ENCODE results near the gene SPATC1L.

Gene SPATC1L

GRCh38 chr21:46153247-46154154, 30.8 kb downstream of the SPATC1L start:
- H3K9ac ChIP-seq: no peak overlapping the region
- no peak overlapping the region for H3K4me3 ChIP-seq (ENCODE audit: low read depth, low read length)
- H3K27ac ChIP-seq: no peak overlapping the region

GRCh38 chr21:46152927-46153246, 31.4 kb downstream of the SPATC1L start:
- Histone ChIP-seq H3K4me1 (no peaks in the 10 kb centered on the region), H3K9ac (no peak overlapping the region)

More at GRCh38 chr21:46153247-46154154, 30.8 kb downstream of the SPATC1L start:
- H3K36me3 ChIP-seq (ENCODE audit: control insufficient read depth, insufficient read depth, low read length): no peaks in the 10 kb centered on the region
- no peaks in the 10 kb centered on the region for H3K4me1 ChIP-seq
- H3K9me3 ChIP-seq (ENCODE audit: control insufficient read depth, low read length): no peaks in the 10 kb centered on the region
- H3K79me2 ChIP-seq: no peaks in the 10 kb centered on the region
- H2AFZ ChIP-seq: no peak overlapping the region
- TF ChIP-seq CTCF (IDR thresholded peaks at IDR 0.05): no peak
- no peaks in the 10 kb centered on the region for H3K27me3 ChIP-seq (ENCODE audit: control insufficient read depth, insufficient read depth, low read length)
- H3K4me2 ChIP-seq (ENCODE audit: low read length): peak overlapping the region; percentile 22

GRCh38 chr21:46151989-46152926, 32.0 kb downstream of the SPATC1L start:
- no peak overlapping the region for H3K9ac ChIP-seq
- no peak overlapping the region for H3K27ac ChIP-seq
- no peaks in the 10 kb centered on the region for H3K4me1 ChIP-seq
- no peaks in the 10 kb centered on the region for H3K79me2 ChIP-seq
- H3K4me2 ChIP-seq (ENCODE audit: low read length): no peak overlapping the region
- no peak overlapping the region for H2AFZ ChIP-seq
- no peak overlapping the region for H3K4me3 ChIP-seq (ENCODE audit: low read depth, low read length)
- no peak for TF ChIP-seq CTCF (IDR thresholded peaks at IDR 0.05)
- no peaks in the 10 kb centered on the region for H3K9me3 ChIP-seq (ENCODE audit: control insufficient read depth, low read length)
- no peaks in the 10 kb centered on the region for H3K27me3 ChIP-seq (ENCODE audit: control insufficient read depth, insufficient read depth, low read length)
- no peaks in the 10 kb centered on the region for H3K36me3 ChIP-seq (ENCODE audit: control insufficient read depth, insufficient read depth, low read length)

More at GRCh38 chr21:46152927-46153246, 31.4 kb downstream of the SPATC1L start:
- H3K9me3 ChIP-seq (ENCODE audit: control insufficient read depth, low read length): no peaks in the 10 kb centered on the region
- no peak overlapping the region for H2AFZ ChIP-seq
- no peak for TF ChIP-seq CTCF (IDR thresholded peaks at IDR 0.05)
- peak overlapping the region; percentile 22 for H3K4me2 ChIP-seq (ENCODE audit: low read length)
- H3K27ac ChIP-seq: no peak overlapping the region
- no peaks in the 10 kb centered on the region for H3K27me3 ChIP-seq (ENCODE audit: control insufficient read depth, insufficient read depth, low read length)
- H3K4me3 ChIP-seq (ENCODE audit: low read depth, low read length): no peak overlapping the region
- no peaks in the 10 kb centered on the region for H3K36me3 ChIP-seq (ENCODE audit: control insufficient read depth, insufficient read depth, low read length)
- H3K79me2 ChIP-seq: no peaks in the 10 kb centered on the region

- H3K79me2 ChIP-seq: no peaks in the 10 kb centered on the region
- no peak overlapping the region for H3K4me2 ChIP-seq (ENCODE audit: low read length)
- no peaks in the 10 kb centered on the region for H3K36me3 ChIP-seq (ENCODE audit: control insufficient read depth, insufficient read depth, low read length)
- no peak overlapping the region for H3K4me3 ChIP-seq (ENCODE audit: low read depth, low read length)
- H3K27ac ChIP-seq: no peak overlapping the region
- H3K9ac ChIP-seq: no peak overlapping the region
- H3K9me3 ChIP-seq (ENCODE audit: control insufficient read depth, low read length): no peaks in the 10 kb centered on the region
- H2AFZ ChIP-seq: no peak overlapping the region
- H3K27me3 ChIP-seq (ENCODE audit: control insufficient read depth, insufficient read depth, low read length): no peaks in the 10 kb centered on the region
- no peaks in the 10 kb centered on the region for H3K4me1 ChIP-seq
- no peak for TF ChIP-seq CTCF (IDR thresholded peaks at IDR 0.05)
These were observed 32.8 kb downstream of the SPATC1L start for GRCh38 chr21:46151261-46151988.
